GM19397 (cell line): ENCODE results near the gene CRMP1.
"Not testable (repeated sequence)": the region's sequence is repeated elsewhere in the genome, so short reads cannot be mapped to it uniquely, and the experiment has no call there.

Experiments used
- ATAC-seq: cut with Tn5 transposase; IDR thresholded peaks from one replicate; pipeline ENCODE4 v1.9.1; 2021; ENCODE audit warnings: mild to moderate bottlenecking, moderate library complexity; ENCODE audit not compliant: unreplicated experiment

CRMP1 gene

DNA sequence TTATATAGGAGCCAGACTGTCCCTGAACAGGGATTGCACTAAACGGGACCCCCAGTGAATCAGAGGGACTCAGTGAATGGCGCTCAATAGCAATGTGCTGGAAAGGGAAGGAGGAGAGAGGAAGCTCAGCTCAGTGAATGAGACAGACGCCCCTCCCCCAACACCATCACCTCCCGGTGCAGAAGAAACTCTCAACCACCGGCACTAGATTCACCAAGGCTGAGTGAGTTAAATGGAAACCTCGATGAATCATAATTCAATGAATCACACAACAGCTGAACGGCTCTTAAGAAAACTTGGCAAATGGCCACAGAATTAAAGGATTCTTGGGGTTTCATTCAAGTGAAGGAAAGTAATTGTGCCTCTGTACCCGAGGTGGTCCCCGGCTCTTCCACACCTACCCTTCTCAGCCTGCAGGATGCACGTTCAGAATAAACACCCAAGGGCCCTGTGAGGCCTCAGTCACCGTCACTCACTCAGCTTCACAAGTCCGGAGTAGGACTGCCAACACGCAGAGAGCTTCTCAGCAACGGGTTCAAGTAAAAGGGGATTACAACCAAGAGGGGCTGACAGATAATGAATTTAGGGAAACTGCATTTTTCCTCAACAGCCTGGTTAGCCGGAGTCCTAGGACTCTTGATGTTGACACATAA, 29.3 kb downstream of the CRMP1 start:
- ATAC-seq = no peak

DNA sequence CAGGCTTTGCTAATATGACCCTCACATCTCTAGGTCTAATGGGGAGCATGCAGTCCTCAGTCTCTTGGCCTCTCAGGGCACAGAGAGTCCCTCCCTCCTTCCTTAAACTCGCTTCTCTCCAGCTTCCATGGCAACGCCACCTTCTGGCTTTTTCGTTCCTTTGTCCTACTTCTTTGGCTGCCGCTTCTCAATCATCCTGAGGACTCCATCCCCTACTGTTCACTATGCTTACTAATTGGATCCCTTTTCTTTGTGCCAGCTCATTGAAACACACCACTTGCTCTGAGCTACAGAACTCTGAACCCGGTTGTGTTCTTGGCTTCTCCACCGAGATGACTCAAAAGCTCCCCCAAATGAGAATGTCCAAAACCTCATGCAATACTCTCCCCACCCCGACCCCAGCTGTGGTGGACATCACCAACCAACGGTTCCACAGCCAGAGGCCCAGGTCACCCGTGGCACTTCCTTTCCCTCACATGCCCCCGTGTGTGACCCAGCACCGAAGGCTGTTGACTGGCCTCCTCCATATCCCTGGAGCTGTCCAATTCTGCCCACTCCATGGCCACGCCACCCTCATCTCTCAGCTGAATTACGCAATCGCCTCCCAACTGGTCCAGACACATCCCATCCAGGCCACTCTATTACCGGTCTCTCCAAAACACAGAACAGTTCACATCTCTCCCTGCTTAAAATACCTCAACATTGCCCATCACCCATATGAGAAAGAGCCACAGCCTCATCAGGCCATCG, 34.7 kb downstream of the CRMP1 start:
- ATAC-seq = no peak

DNA sequence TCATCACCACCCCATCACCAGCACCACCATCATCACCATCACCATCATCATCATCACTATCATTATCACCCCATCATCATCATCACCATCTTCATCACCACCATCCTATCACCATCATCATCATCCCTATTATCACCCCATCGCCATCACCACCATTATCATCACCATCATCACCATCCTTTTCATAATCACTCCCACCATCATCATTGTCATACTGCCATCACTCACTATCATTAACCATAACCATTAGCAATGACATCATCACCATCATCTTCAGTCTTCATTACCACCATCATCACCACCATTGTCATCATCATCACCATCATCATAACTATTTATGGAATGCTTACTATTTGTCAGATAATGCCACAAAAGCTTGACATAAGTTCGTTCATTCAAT, 35.7 kb downstream of the CRMP1 start:
- no peak for ATAC-seq

GRCh38 chr4:5856362-5856761, 36.5 kb downstream of the CRMP1 start:
- ATAC-seq = not testable (repeated sequence)

- ATAC-seq = no peak
Measured at GRCh38 chr4:5854929-5855328, 38.0 kb downstream of the CRMP1 start.

DNA sequence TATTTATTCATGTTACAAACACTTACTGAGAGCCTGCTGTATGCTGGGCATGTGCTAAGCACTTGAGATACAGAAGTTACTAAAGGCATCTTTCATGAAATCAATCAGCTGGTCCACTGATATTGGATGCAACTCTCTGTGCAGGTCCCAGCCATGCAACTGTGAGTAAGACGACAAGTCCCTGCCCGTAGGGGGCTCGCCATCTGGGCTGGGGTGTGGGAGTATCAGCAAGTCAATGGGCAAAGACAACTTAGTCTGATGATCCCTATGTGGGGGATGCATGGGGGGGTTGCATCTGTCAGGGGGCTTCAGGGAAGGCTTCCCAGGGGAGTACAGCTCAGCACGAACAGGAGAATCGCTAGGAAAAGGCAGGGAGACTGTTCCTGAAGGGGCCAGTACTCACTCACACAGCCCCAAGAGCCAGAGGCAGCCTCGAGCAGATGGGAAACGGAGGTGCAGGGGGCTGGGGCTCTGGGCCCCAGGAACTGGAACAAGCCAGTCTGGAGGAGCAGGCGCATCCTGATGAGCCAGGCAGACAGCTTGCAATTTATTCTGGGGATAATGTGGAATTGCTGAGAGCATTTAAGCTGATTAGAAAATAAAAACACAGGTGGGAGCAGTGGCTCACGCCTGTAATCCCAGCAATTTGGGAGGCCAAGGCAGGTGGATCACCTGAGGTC, 40.2 kb downstream of the CRMP1 start:
- ATAC-seq = no peak

DNA sequence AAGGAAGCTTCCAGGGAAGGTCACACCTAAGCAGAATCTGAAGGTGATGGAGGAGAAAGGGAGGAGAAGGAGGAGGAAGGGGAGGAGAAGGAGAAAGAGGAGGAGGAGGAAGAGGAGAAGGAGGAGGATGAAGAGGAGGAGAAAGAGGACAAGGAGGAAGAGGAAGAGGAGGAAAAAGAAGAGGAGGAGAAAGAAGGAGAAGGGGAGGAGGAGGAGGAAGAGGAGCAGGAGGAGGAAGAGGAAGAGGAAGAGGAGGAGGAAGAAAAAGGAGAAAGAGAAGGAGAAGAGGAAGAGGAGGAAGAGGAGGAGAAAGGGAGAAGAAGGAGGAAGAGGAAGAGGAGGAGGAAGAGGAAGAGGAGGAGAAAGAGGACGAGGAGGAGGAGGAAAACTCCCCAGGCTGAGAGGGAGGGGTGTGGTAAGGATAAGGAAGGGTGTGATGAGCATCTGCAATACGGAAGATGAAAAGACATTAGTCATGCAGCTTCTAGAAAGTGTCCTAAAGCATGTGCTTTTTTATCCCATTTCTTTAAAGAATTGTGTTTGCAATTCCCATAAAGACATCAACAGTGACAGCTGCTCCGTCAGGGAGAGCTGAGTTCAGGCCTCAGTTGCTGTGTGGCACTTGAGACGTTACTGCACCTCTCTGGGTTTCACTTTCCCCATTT, 41.1 kb downstream of the CRMP1 start:
- ATAC-seq = no peak

DNA sequence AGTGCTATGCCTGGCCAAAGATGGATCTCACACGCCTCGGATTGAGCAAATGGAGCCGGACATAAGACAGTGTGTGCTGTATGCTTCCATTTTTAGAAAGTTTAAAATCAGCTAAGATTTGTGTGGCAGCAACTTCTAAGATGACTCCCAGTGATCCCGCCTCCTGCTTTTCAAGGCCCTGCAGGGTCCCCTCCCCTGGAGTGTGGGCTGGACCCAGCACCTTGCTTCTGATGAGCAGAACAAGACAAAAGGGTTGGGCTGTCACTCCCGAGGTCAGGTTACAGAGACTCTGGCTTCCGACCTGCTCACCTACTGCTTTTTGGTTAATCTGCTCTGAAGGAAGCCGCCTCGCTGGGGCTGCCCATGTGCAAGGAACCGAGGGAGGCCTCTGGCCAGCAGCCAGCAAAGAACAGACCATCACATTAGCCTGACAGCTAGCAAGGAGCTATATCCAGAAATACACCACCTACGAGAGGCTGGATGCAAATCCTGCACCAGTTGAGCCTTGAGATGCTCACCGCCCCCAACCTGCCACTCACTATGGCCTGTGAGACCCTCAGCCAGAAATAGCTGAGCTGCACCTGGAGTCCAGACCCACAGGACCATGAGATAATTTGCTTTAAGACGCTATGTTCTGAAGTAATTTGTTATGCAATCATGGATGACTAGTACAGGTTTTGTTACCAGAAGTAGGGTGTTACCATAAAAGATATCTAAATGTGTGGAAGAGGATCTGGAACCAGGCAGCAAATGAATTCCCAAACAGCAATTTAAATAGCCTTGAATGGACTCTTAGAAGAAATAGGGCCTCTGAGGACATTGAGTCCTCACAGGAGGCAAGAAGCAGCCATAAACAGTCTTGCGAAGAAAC, 47.6 kb downstream of the CRMP1 start:
- no peak for ATAC-seq

GRCh38 chr4:5843573-5844530, 49.0 kb downstream of the CRMP1 start:
- no peak for ATAC-seq

DNA sequence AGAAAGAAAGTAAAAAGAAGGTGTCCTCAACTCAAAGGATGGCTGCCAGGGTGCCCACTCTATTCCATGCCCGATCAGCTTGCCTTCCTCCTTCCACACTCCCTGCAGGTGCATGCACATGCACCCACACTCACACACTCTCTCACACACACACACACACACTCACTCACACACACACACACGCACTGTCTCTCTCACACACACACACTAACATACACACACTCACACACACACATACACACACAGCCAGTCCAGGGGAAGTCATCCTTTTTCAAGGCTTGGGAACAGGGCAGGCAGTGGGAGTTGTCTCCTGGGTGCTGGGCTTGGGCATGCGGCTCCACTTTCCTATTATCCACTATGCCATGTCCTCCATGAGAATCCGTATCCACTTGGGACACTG, 50.4 kb downstream of the CRMP1 start:
- no peak for ATAC-seq

- ATAC-seq = no peak
Measured at GRCh38 chr4:5839751-5840674, 52.9 kb downstream of the CRMP1 start.

DNA sequence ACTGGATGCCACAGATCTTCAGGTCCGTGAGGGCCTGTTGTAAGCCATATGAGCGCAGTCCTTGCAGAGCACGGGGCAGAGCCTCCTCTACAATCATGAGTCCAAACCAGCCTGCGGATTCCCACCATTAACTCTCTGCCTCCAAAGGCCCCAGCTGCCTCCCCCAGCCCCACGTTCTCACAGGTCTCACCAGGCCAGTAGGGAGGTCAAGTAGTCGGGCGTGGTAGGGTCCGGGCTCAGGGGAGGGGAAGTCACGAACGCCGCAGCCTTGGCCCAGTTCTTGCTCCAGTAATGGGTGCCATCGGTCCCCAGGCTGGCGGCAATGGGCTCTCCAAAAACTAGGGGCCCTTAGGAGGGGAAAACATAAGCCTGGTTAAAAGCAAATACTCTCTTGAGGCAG, 53.6 kb downstream of the CRMP1 start:
- ATAC-seq = no peak

DNA sequence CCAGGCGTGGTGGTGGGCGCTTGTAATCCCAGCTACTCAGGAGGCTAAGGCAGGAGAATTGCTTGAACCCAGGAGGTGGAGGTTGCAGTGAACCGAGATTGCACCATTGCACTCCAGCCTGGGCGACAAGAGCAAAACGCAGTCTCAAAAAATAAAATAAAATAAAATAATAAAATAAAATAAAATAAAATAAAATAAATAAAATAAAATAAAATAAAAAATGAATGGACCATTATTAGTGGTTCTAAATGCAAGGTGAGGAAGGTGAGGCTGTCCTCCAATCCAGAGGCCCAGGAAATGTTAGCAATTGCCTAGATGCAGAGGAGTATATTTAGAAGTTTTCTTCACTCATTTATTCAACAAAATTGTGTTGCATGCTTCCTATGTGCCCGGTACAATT, 55.4 kb downstream of the CRMP1 start:
- not testable (repeated sequence) for ATAC-seq

- ATAC-seq = no peak
Measured at GRCh38 chr4:5836943-5837342, 55.9 kb downstream of the CRMP1 start.

DNA sequence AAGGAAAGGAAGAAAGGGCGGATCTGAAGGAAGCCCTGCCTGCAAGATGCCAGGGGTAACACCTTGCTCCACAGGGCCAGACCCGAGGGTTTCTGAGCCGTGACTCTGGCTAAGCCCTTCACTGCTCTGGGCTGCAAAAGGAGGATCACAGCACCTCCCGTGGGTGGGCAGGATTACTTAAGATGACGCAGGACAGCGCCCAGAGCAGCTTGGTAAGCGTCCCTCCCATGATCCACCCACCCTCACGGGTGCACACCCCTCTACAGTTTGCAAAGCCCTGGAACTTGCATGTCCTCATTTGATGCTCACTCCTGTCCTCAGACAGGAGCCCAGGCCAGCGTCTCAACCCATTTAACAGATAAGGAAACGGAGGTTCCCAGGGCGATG, 64.9 kb downstream of the CRMP1 start:
- no peak for ATAC-seq

DNA sequence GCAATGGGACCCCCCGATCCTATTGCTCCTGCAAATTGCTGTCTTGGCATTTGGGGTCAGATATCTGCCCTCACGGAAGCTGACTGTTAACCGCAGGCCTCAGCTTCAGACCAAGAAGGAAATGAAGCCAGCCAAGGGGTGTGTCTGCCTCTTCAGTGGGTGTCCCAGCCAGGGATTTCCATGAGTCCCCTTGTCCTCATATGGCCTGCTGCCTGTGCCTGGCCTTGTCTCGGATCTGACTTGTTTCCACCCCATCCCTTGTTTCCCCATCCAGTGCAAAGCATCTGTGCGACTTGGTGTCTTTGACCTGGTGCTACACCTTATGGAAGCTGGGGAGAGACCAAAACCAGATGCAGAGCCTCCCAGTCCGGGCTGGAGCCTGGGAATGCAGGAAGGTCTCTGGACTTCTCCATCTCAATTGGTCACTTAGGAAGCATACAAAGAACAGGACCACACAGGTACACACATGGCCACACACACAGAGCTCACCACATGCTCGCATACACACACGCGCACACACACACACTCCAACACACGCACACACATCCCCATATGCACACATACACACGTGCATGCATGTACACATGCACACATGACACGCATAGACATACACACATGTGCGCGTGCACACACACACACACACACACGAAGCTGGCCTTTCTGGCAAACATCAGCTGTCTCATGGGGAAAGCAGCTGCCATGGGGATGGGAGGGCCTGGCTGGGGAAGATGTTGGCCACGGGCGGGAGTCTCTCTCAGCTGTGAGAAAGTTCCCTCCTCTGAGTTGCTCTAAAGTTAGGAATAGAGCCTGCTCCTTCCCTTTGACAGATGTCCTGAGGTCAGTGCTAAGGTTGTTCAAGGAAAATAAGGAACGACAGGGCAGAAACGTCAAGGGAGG, 65.5 kb downstream of the CRMP1 start:
- ATAC-seq = no peak

DNA sequence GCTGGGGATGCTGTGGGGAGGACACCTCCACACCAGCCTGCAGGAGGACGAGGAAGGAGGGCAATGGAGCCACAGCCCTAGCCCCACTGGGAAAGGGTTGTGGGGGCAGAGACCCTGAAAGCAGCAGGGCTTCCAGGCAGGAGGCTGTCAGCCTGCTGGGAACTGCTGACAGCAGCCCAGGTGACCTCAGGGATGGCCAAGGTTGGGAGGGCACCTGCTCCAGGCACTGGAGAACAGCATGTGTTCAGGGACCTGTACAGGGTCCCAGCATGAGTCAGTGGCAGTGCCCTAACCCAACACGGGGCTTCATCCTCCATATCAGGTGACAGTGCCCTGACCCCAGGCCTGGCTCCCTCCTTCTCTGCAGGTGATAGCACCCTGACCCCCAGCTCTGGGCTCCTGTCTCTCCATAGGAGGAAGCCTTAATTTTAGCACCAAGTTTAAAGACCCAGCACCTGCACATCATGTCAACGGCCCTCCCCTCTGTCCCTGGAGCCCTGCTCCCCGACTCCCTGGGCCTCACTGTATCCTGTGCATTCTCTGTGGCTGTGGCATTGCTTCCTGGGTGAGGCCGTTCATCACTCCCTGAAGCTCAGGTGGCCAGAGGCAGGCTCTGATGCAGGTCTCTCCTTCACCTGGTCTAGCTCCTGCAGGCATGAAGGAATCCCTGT, 66.3 kb downstream of the CRMP1 start:
- no peak for ATAC-seq
